Stimulated activated CD4-positive, alpha-beta T cell treated with anti-CD3 and anti-CD28 coated beads, Interleukin-1b, Interleukin-23, amount 100 ng/mL, for 1 hour (primary cell): Measurements from ENCODE around the gene DCHS2.

Experiments
- DNase-seq, 2 donors: peaks; one replicate each; pipeline ENCODE4 v3.0.0-alpha.2; 2020; ENCODE audit warnings: low read depth in 2 of 2

Gene DCHS2

DNA sequence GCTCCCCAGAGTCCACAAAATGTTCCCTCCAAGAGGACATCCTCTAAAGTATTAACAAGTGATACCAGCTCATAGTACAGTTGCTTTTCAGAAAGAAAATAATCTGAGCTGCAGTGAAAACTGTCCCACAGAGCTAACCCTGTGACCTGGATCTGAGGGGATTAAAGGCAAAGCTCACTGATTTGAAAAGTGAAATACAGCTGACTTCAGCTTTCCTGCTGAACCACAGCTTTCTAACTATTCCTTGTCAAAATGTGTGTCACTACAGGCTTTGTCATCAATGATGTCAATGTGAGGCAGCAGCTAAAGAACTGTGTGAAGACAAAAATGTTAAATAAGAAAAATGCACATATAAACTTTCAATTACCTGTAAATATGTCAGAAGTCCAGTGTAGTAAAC lies 36.9 kb downstream of the DCHS2 start:
- no peak for DNase-seq

DNA sequence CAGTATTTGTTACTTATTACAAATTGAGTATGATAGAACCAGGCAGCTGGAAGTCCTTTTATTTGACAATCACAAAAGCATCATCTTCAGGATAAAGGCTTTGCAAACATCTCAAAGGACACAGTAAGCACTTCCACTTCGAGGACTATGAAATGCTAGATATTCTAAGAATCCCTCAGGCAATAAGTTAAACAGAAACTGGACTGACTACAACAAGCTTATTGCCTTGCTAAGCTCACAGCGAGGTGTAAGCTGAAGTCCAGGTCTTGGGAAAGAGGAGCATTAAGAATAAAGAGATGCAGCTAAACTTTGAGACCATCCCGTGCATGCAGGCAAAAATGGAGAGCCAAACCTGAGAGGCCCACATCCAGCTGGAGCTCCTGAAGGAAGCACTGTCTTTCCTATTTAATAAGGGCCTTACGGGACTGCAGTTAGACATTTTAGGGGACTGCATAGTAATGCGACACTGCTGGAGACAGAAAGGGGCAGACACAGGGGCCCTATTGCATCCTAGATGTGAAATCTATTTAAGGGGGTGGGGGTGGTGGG lies 38.7 kb downstream of the DCHS2 start:
- no peak for DNase-seq

DNA sequence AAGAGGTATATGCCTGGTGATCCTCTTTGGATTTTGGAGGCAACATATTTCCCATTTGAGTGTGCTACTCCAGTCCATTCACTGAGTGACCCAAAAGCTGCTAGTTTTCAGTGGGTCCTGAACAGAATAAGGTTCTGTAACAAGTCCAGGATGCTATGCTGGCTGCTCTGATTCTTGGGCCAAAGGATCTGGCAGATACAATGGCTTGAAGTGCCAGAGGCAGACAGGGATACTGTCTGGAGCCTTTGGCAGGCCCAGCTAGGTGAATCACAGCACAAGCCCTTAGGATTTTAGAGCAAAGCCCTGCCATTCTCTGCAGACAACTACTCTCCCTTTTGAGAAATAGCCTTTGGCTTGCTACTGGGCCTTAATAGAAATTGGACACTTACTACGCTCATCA lies 40.6 kb downstream of the DCHS2 start:
- DNase-seq: no peak

DNA sequence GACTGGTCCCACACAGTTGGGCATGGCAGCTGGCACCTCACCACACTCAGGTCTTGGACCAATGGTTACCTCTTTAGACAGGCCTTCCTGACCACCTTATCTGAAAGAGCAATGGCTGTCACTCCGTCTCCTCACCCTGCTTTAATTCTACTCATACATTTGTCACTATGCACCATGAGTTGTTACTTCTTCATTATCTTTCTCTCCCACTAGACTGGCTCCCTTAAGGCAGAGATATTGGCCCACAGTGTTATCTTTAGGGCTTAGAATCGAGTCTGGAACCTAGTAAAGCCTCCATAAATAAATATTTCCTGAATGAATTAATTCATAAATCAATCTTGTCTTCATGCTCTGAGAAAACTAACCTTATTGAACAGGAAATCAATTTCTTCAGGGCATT lies 46.6 kb downstream of the DCHS2 start:
- DNase-seq: no peak

DNA sequence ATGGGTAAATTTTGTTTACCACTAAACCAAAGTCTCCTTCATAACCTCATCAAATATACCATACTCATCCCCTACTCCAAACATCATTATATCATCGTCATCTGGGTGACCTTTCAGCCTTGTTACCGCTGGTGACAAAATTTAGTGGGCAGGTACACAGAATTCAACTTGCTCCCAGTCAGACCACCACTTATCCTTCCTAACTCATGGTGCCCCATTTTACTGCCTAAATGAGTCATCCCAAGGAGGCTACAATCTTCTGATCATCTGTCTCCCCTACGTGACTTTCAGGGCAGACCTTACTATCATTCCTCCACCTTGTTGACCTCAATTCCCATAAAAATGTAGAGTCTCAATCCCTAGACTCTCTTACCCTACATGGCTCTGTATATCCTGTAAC lies 49.6 kb downstream of the DCHS2 start:
- DNase-seq: no peak

DNA sequence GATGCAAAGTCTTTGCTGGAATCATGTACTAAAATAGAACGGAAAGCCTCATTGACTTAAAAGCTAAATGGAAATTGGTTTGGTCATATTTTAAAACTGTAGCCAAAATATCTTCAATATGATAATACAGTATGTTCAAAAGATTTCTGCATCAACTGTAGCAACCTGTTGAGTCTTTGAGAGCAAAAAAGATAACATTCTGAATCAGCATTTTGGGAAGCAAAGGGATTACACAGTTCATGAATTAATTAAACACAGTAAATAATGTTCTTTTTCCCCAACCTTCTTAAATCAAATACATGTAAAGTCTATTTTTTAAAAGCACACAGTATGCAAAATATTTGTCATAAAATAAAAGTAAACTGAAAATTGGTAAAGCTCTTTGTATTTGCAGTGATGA lies 50.5 kb downstream of the DCHS2 start:
- no peak for DNase-seq

DNA sequence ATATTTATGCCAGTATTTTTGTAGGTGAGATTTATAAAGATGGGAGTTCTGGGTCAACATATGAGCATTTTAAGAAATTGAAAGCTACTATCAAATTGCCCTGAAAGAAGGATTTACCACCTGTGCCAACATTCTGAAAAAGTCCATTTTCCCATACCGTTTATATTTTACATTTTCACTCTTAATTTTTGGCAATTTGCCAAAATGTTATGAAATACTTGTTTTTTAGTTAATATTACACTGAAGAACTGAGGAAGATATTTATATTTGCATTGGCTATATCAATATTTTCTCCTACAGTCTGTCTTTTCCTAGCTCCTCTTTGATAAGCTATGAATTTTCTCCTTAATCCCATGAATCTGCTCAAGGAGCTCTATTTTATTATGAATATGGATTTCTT lies 52.4 kb downstream of the DCHS2 start:
- DNase-seq: no peak

DNA sequence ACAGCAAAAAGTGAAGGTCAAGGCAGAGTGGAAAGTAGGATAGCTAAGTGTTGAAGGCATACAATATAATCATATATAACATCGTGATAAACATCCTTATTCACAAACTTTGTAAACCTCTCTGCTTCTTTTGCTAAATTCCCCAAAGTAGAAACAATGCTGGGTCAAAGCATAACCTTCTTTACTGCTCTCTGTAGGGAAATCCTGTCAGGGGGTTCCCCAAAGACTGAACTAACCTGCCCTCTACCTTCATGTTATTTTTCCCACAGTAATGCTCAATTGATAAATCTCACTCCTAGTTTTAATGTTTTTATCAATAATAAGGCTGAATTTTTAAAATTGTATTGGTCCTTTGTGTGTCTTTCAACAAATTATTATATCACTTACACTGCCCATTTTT lies 55.7 kb downstream of the DCHS2 start:
- no peak for DNase-seq

DNA sequence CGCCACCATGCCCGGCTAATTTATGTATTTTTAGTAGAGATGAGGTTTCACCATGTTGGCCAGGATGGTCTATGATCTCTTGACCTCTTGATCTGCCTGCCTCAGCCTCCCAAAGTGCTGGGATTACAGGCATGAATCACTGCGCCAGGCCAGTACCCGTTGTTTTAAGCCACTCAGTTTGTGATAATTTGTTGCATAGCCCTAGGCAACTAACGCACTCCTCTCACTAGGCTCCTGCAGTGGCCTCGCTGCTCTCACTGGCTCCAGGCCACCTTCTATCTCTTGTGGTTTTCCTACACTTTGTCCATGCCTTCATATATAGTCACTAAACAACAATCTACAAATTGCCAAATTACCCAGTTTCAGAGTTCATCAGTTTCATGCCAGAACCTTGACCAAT lies 58.1 kb downstream of the DCHS2 start:
- DNase-seq: no peak

DNA sequence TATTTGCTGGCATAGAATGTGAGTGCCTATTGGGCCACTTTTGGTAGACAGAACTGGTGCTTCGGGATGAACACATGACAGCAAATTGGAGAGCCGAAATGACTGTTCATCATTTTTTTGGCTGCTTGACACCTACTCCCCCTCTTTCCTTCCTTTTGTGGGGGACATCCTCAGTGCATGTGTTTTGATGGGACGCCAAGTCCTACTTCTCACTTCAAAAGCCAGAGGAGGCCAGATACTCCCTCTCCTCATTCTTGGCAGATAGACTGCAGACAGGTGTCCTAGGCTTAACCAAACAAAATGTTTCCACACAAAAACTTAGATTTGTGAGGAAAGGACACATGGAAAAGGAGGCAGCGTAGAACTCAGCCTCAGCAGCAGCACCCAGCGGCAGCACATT lies 62.4 kb downstream of the DCHS2 start:
- no peak for DNase-seq

DNA sequence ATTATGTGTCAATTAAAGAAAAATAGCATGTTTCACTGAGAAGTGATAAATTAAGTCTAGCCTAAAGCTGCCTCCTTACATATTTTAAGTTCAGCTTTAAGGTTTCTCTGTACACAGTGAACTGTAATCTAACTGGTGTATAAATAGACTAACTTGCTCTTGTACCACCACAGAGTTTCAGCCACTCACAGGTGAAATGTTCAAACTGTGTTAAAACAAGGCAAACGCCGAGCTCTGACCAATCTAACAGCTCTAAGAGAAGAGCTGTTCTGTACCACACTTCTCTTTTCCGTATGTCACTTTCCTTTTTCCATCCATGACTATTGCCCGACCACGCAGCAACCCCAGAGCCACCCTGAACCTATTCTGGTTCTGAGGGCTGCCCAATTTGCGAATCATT lies 64.5 kb downstream of the DCHS2 start:
- no peak for DNase-seq

DNA sequence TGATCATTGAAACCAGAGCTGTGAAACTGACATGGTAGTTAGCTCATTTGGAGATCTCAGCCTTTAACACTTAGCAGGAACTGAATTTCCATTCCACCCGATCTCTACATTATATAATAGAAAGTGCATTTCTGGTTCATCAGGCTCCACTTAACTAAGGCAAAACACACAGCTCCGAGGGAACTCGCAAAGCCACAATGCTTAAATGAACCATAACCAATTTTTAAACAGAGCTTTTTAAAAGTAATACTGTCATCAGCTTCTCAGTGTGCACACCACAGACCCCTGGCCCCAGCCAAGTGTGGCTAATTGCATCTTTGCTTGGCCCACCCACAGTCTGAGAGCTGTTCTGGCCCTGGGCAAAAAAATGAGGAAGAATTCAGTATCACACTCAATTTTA lies 66.1 kb downstream of the DCHS2 start:
- no peak for DNase-seq

DNA sequence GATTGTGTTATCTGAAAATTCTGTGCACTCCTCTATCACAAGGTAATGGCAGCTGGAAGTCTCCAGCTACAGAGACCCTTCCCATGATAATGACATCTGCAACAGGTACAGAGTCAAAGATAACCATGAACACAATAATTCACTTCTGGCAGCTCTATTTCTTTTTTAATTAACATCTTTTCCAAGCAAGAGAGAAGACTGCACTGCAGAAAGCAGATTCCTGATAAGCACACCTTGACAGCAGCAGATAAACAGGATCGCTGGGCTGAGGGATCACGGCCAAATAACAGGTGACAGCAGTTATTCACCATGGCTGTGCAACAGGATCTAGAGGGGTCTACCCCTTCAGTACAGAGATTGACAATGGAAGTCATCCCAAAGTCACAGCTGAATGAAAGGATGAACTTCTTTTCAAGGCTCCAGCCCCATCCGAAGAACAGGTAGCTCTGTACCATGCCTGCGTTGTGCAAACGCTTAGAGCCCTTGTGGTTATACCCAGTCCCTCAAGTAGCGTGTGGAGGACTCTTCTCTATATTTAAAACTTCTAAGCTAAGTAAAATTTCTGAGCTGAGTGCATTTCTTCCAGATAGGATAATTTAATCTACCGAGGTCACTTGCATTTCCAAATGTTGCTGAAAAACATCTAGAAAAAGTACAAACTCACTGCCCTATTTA lies 66.7 kb downstream of the DCHS2 start:
- DNase-seq: no peak

DNA sequence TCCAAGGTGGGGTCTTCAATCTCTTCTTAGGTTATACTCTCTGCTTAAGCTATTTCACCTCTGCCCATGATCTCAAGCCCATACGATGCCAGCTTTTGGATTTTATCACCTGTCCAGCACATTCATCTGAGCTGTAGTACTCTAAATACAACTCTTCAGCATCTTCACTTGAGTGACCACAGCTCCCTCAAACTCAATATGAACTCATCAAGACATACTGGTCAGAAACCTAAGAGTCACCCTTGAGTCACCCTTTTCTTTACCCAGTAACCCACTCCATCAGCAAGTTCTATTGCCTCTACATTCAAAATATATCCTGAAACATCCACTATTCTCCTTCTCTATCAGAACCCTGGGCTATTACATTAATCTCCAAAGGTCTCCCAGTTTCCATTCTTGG lies 69.4 kb downstream of the DCHS2 start:
- DNase-seq: no peak

DNA sequence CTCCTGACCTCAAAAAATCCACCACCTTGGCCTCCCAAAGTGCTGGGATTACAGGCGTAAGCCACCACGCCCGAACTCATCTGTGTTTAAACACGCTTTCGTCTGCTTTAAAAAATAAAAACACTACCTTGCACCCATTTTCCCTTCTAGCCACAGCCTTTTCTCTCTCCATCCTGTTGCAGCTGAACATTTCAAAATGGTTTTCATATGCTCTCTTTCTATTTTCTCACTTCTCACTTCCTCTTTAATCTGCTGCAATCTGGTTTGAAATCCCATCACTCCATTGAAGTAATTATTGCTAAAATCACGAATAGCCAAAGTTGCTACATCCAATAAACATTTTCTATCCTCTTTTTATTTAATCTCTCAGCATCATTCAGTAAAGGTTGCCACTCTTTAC lies 70.0 kb downstream of the DCHS2 start:
- DNase-seq: no peak

DNA sequence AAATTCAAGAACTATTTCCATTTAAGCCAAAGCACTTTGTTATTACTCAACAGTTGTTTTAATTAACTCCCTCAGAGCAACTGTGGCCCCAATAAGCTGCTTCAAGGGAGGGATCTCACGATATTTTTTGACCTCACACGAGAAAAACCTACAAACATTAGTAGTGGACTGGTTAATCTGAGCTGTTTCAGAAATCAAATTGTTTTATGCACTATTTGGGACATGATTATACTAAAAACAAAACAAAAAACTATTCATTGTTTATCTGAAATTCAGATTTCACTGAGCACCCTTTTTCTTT lies 74.3 kb downstream of the DCHS2 start:
- DNase-seq: no peak

DNA sequence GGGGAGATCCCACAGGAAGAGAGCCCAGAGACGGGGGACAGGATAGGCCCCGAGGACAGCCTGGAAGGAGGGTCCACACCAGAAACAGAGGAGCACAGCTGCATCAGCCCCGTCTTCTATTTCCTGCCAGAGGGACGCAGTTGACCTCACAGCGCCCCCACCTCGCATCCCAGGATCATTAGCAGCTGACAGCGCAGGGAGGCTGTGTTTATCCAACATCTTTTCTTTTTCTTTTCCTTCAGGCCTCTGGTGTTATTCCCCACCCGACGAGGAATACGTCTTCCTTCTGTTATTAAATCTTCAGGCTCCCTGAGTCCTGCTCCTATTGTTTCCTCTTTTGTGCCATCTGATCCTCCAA lies 75.4 kb downstream of the DCHS2 start:
- no peak for DNase-seq

DNA sequence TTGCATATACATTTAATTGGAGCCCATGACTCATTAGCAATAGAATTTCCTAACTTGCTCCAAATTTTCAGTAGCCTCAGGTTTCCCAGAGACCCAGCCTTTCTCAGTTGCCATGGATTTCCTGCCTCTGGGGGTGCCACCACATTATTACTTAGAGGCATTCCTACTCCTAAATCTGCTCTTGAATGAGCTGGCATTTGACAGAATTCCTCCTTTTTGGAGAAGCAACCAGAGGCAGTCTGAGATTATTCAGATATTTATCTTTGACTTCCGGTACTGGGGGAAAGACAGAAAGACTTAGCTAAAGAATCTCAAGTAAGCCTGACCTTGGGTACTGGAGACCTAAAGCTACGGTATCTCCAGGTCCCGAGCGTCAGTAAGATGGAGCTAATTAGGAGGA lies 76.3 kb downstream of the DCHS2 start:
- no peak for DNase-seq

DNA sequence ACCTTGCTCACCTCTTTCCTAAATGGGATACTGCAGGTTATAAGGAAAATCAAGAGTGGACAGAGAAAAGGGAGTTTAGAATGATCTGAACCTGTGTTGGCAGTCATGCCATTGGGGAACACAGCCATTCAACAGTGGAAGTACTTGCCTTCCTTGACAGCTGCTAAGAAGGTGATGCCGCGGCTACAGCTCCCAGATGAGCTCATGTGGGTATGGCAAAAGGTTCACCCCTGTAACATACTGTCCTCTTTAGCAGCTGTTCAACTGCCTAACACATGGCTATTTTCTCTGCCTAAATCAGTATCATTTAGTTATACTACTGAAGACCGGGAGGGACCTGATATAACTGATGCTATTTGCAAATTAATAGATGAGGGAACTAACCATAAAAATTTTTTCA lies 76.8 kb downstream of the DCHS2 start:
- DNase-seq: no peak

DNA sequence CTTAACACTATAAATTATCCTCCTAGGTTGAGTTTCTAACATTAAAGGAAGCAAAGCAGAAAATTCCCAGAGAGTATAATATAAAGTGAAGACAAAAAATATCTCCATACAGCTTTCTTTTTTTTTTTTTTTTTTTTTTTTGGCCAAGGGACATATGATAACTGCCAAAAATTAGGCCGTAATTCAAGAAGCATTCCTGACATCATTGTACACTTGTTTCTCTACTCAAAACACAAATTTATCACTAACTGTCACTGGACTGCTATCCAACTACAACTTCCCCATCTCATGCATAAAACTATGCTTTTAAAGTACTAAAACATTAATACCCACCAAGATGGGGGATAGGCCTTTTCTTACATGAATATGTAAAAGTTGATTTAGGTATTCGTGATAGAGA lies 77.2 kb downstream of the DCHS2 start:
- no peak for DNase-seq

DNA sequence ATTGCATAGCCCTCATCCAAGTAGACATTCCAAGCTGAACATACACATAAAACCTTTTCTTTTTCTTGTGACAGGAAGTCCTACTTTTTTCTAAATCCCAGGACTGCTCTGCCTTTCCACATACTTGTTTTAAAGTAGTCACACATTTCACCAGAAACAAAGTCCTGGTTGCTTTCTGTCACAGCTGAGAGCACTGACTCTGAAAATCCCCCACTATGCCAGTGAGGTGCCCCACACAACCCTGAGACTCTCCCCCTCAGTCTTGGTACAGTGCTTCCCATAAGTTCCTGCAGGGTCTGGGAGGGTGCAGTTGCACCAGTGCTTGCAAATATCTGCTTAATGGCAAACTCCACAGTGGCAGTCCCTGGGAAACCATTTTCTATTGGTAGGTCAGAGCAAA lies 84.2 kb downstream of the DCHS2 start:
- DNase-seq: no peak

DNA sequence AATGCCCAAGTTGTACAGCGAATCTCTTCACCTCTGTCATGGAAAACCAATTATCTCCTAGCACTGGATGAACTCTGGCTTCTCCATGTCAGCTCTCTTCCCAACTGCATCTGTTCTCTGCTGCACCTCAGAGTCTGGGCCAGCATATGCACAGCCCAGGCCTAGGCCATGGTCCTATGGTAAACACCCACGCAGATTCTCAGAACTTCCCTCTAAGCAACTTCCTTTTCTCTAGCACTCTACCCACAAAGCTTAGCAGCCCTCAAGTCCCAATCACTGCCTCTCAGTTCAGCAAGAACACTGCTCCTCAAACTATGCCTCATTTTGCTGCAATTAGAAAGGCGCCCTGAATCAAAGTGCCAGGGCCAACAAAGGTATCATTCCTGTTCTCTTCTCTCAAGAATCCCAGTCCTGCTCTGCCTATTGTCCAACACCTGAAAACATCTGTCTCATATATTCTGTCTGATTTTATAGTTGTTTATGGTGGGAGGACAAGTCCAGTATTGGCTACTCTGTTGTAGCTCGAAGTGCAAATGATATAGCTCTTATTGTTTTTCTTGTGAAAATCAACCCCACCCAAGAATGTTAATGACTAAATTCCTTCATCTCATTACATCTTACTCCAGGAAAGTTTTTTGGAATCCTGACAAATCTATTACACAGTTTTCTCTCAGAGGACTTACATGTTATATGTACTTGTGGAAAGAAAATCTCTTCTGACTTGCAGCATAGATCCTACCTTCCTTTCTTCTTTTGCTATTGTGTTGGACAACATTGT lies 85.4 kb downstream of the DCHS2 start:
- DNase-seq: no peak

DNA sequence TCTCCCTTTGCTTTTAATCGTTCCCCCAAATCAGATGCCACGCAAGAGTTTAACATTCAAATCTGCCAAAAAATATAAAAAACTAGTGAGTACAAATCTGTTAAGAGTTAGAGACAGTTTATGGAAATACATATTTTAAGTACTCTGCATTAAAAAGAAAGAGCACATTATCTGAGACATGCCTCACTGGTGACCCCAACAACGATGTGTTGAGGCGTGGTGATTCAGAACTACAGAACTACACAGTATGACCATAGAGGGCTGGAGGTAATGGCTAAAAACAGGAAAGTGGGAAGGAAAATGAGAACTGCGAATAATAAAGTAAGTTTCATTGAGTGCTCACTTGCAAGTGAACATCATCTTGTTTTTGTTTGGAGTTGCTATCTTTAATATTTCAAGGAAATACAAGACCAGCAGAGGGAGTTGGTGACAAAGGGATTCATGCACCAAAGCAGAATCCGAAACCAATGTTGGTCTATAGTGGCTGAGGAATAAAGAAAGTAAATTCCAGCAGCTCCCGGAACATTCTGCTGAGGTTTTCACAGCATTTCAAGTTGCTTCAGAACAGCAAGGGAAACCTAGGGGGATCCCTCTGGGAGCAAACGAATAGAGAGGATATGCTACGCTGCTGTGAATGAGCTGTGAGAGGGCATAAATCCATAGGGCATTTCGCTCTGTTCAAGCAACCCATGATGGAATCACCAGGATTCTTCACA lies 92.2 kb downstream of the DCHS2 start:
- DNase-seq: no peak
